HG03520 (cell line): ENCODE measurements around the gene PLEKHM2.
"Not testable (repeated sequence)": the region's sequence is repeated elsewhere in the genome, so short reads cannot be mapped to it uniquely, and the experiment has no call there.

Experiments
- ATAC-seq: cut with Tn5 transposase; IDR thresholded peaks from one replicate; pipeline ENCODE4 v1.9.1; 2021; ENCODE audit warnings: mild to moderate bottlenecking, moderate library complexity; ENCODE audit not compliant: unreplicated experiment

PLEKHM2 gene

DNA sequence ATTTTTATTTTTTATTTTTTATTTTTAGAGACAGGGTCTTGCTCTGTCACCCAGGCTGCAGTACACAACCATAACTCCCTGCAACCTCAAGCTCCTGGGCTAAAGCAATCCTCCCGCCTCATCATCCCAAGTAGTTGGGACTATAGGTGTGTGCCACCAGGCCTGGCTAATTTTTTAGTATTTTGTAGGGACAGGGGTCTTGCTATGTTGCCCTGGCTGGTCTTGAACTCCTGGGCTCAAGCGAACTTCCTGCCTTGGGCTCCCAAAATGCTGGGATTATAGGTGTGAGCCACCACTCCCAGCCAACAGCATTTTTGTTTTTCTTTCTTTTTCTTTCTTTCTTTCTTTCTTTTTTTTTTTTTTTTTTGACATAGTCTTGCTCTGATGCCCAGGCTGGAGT is 14.1 kb downstream of the PLEKHM2 start:
- no peak for ATAC-seq

DNA sequence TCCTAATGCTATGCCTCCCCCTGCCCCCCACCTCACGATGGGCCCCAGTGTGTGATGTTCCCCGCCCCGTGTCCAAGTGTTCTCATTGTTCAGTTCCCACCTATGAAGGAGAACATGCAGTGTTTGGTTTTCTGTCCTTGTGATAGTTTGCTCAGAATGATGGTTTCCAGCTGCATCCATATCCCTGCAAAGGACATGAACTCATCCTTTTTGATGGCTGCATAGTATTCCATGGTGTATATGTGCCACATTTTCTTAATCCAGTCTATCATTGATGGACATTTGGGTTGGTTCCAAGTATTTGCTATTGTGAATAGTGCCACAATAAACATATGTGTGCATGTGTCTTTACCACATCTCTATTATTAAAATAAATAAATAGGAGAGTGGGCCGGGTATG is 15.2 kb downstream of the PLEKHM2 start:
- not testable (repeated sequence) for ATAC-seq

DNA sequence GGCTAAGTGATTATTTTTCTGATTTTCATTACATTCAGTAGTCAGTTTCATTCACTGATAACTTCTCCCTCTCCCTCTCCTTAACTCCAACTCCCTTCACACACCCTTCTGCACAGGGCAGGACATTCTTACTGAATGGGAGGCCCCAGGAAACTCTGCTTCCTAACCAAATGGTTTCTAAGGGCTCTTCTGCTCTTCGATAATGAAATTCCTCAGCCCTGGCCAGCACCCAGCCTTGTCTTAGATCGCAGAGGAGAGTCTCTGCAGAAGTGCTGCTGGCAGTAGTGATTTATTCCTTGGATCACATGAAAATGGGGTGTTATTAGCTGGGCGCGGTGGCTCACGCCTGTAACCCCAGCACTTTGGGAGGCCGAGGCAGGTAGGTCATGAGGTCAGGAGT is 16.4 kb downstream of the PLEKHM2 start:
- ATAC-seq = no peak

DNA sequence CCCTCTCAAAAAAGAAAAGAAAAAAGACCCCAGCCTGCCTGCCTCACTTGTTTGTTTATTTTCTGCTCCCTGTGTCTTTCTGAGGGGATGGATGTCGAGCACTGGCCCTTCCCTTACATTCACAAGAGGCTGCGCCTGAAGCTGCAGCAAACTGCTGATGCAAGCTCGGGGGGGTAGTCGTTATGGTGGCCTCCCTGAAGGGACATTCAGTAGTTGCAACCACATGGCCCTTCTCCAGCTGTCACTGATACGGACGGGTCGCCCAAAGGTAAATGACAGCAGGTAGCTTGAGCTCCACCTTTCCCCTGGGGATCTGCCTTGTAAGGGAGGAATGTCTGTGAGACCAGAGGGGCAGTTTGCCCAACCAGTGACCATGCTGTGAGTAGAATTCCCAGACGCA is 17.7 kb downstream of the PLEKHM2 start:
- ATAC-seq = no peak

DNA sequence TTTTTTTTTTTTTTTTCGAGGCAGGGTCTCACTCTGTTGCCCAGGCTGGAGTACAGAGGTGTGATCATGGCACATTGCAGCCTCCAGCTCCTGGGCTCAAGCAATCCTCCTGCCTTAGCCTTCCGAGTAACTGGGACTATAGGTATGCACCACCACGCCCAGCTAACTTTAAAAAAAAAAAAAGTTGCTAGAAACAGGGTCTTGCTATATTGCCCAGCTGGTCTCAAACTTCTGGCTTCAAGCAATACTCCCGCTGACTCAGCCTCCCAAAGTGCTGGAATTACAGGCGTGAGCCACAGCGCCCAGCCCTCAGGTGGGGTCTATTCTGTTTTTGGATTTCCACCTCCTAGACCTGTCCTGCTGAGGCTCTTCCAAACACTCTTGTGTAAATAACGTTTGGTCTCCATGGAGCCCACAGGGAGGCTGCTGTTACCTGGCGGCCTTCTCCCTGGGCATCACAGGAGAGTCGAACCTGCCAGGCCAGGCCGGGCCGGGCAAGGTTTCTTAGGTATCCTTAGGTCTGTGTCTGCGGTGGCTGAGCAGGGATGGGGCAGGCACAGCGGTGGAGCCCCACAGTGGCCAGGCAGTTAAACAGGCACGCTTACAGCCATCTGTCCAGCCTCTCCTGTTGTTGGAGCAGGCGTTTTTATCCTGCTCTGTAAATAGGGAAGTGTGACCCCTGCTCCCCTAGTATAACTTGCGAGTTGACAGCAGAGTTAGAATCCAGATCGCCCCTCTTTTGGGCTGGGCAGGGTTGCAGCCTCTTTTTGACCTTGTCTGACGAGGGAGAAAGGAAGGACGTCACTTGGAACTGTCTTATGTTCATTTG is 18.8 kb downstream of the PLEKHM2 start:
- ATAC-seq = no peak

DNA sequence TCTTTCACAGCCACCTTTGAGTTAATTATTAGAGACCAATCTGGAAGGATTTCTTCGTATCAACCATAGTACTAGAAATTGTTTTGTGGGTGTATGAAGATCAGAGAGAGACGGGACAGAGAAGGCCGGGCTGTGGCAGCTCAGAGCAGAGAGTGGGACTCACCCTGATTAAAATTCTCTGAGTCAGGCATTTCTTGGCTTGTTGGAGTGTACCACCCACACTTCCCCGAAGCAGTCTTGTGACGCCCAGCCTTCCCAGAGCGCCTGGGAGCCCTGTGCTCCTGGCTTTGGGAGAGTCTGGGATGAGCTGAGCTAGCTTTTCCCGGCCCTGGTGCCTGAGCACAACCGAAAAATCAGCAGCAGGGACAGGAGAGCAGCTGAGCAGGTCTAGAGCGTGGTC is 19.4 kb downstream of the PLEKHM2 start:
- no peak for ATAC-seq

DNA sequence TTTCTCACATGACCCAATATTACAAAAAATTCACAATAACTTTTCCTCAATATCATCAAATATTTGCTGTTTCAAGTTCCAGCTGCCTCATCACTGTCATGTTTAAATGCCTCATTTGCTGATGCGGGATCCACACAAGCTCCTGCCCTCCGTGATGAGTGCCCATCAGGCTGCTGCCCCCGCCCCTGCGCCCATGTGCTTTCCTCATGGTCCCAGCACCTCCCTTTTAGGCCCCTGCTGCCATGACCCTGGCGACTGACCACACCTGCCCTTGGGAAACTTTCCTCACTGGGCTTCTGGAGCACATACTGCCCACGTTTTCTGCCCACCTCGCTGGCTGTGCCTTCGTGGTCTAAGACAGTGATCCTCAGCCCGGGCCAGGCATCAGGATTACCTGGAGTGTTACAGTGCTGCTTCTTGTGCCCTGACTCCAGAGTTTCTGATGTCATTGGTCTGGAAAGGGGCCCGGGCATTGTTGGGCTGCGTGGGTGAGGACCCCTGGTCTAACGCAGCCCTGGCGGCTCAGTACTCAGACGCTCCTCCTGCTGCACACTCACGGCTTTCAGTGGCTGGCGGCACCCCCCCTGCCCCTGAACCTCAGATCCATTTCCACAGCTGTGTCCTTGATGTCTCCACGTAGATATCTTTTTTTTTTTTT is 20.5 kb downstream of the PLEKHM2 start:
- no peak for ATAC-seq

DNA sequence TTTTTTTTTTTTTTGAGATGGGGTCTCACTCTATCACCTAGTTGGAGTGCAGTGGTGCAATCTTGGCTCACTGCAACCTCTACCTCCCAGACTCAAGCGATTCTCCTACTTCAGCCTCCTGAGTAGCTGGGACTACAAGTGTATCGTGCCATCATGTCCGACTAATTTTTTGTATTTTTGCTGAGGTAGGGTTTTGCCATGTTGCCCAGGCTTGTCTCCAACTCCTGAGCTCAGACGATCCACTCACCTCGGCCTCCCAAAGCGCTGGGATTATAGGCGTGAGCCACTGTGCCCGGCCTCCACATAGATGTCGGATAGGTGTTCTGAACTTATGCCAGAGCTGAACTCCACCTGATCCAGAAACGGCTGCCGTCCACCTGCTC is 21.1 kb downstream of the PLEKHM2 start:
- no peak for ATAC-seq

DNA sequence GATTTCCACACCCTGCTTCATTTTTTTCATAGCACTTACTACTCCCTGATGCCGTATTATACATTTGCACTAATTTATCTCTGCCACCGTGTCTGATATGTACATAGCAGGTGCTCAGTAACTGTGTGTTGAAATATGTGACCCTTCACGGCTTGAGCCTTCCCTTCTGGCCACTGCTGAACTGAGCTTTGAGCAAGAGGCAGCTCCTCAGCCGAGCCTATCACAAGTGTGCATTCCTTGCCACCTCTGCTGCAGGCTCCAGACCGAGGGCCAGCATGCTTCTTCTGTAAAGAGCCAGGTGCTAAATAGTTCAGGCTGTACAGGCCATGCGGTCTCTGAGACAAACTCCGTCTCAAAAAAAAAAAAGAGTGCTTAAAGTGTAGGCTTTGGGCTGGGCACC is 22.6 kb downstream of the PLEKHM2 start:
- ATAC-seq = no peak

DNA sequence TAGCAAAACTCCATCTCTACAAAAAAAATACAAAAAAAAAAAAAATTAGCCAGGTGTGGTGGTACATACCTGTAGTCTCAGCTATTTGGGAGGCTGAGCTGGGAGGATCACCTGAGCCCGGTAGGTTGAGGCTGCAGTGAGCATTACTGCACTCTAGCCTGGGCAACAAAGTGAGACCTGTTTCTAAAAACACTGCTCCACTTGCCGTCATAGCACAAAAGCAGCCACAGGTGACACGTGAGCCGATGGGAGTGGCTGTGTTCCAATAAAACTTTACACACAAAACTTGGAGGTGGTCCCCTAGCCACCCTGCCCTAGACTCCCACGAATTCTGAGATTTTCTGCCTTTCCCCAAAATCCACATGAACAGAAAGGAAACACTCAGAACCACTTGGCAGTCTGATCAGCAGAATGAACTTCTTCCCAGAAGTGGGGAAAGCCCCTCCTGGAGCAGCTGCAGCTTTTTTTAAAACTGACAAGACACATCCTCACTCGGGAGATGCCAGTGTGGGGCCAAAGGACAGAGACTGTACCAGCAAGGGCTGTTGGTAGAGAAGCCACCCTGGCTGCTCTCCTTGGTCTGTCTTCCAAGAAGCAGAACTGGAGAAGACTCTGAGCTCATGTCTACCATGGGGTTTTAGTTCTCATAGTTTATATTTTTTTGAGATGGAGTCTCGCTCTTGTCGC is 23.3 kb downstream of the PLEKHM2 start:
- ATAC-seq = no peak

DNA sequence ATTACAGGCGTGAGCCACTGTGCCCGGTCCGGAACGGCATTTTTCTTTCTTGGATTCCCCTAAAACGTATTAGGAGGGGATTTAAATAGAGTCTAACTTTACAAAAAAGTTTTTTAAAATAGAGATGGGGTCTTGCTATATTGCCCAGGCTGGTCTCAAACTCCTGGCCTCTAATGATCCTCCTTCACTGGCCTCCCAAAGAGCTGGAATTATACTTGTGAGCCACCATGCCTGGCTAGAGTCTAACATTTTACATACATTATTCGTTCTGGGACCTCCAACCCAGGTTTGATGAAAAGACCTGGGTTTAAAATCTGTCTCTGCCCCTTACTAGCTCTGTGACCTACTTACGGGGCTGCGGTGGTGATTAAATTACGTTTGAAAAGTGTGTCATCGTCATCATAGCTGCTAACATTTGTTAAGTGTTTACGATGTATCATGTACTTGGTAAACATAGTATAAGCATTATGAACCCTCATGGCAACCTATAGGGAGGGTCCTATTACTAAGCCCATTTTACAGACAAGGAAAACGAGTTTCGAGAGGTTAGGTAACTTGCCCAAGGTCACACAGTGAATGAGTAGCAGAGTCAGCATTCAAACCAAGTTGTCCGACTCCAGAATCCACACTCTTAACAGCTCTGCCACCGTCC is 24.5 kb downstream of the PLEKHM2 start:
- no peak for ATAC-seq

DNA sequence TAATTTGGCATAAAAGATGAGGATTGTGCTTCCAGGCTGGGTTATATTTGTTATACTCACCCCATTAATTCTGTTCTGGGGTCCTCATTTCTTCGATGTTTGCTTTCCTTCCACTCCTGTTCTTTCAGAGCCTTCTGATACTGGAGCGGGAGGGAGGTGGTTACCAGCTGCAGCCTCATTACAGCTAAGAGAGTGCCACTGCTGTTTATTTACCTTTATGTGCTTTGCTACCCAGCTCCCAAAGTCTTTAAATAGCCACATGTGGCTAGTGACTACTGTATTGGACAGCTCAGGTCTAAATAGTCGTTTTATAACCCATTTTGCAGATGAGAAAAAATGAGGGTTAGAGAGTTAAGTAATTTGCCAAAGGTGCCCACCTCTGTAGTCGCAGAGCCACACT is 25.1 kb downstream of the PLEKHM2 start:
- no peak for ATAC-seq

DNA sequence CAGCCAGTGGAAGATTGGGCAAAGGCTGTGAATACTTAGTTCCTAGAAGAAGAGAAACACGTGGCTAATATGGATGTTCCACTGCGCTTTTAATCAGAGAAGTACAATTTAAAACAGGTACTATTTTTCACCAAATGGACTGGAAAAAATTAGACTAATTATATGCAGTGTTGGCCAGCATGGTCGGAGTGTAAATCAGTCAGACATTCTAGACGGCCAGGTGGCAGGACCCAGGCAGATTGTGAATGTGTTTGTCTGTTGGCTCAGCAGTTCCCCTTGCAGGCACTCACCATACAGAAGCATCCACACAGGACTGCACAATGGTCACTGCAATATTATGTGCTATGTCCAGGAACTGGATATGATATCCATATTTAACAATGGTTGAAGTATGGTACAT is 28.0 kb downstream of the PLEKHM2 start:
- ATAC-seq = no peak

DNA sequence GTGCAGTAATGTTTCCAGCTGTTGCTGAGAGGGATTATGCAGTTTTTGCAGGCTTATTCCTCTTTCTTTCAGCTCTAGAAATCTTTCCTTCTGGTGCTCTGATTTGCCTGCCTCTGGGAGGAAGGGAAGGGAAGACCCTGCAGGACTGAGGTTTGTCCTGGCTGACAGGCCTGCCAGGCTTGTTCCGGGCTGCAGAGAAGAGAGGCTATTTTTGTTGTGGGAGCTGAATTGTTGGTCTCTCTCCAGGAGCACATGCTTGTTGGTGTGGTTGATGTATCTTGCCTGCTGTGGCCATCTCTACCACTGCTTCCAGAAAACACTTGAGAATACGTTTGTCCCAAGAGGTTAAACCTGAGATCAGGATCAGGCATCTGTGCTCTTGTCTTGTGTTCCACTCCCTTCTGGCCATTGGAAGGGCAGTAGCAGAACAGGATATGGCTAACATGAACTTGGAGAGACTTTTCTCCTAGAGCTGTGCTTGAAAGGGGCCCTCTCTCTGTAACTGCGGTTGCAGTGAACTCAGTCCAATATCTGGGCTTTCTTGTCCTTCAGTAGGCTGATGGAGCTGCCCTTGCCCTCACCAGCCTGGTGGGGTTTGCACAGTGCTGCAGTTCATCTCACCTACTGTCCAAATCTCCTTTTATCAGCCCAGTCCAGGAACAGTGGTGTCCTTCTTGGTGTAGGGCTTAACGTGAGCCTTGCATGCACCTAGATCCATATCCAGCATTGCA is 30.5 kb downstream of the PLEKHM2 start:
- no peak for ATAC-seq

DNA sequence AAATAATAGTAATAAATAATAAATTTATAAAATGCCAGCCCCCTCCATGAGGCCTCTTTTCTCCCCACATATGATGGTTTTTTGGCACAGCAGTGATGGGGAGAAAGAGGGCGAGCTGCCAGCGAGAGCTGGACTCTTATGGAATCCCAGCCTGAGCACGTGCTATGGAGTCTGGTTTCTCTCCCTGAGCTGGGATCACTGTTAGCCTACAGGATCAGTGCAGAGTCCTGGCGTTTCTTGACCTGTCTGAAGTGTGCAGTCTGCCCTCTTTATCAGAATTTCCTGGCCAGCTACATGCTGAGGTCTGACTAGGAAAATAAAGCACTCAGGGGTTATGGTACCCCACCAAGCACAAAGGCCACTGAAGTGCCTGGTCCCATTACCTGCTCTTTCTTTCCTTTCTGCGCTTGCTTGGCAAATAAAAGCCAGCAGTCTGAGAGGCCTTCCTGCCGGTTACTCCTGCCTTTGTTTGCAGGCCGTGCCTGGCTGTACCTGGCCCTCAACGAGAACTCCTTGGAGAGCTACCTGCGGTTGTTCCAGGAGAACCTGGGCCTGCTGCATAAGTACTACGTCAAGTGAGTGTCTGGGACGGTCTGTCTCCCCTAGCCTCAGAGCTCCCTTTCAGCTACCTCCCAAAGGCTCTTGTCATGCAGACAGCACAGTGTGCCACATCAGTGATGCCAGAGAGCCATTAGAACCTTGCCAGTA is 33.5 kb downstream of the PLEKHM2 start:
- no peak for ATAC-seq

DNA sequence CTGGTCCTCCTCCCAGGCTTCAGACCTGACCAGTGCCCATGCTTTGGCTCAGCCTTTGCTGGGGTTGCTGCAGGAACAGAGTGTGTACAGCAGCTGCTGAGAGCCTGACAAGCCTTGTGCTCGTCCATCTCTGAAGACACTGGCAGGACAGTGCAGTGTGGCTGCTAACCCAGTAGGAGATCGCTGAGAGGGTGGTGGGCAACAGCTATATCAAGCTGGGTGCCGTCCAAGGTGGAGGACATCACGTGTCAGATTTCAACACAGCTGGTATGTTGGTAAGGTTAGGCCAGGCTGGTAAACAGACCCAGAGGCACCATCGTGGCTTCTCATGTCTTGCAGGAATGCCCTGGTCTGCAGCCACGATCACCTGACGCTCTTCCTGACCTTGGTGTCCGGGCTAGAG is 34.1 kb downstream of the PLEKHM2 start:
- no peak for ATAC-seq

DNA sequence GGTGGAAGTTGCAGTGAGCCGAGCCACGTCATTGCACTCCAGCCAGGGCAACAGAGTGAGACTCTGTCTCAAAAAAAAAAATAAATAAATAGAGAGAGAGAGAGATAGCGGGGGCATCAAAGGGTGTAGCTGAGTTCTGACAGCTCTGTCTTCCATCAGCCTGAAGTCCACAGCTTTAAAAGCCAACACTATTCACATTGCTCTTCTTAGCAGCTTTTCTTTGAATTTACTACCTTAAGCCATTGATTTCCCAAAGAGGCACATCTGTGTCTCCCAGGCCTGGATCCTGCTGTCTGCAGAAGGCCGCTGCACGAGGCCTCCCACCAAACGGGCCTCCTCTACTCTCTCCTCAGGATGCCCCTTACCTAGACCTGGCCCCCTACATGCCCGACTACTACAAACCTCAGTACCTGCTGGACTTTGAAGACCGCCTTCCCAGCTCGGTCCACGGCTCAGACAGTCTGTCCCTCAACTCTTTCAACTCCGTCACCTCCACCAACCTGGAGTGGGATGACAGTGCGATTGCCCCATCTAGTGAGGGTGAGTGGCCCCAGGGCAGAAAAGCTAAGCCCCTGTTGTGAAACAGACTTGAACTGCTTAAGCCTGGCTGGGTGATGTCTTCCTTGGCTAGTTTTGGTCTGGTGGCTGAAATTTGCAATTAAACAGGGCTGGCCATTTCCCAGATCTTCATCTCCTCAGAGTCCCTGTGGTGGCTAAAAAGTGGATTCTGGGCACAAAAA is 35.4 kb downstream of the PLEKHM2 start:
- no peak for ATAC-seq

DNA sequence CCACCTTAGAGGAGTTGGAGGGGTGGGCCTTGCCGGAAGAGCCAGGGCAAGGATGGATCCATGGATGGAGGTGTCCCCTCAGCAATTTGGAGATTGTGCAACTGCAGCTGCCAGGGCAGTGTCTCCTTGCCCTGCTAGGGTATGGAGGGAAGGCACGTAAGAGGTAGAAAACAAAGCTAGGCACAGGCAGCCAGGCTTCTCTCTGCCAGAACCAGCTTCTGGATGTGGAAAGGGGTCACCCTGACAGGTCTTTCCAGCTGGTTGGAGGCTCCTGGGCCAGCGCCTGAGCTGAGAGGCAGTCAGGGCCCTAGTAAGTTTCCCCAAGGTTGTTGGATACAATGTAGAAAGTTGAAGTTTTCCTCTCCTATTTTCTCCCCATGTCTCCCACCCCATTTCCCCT is 36.7 kb downstream of the PLEKHM2 start:
- ATAC-seq = no peak

DNA sequence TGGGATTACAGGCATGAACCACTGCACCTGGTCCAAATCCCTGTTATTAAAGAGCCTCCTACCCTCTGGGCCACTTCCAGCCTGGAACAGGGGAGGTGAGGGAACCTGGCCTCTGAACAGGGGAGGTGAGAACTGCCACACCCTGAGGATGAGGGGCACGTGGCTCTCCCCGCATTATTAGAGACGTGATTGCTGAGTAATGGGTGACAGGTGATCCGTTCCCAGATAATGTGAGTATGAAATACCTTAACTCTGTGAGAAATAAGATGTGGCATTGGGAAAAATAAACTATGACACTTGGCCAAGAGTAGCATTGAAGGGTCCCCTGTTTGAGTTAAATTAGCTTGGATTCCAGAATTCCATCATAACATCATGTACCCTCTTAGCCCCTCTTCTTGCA is 38.3 kb downstream of the PLEKHM2 start:
- no peak for ATAC-seq
